Measurements from ENCODE around the gene SPTLC1.
A peak's percentile ranks its signal among the peaks of the same experiment; 100 is the strongest.

DNA sequence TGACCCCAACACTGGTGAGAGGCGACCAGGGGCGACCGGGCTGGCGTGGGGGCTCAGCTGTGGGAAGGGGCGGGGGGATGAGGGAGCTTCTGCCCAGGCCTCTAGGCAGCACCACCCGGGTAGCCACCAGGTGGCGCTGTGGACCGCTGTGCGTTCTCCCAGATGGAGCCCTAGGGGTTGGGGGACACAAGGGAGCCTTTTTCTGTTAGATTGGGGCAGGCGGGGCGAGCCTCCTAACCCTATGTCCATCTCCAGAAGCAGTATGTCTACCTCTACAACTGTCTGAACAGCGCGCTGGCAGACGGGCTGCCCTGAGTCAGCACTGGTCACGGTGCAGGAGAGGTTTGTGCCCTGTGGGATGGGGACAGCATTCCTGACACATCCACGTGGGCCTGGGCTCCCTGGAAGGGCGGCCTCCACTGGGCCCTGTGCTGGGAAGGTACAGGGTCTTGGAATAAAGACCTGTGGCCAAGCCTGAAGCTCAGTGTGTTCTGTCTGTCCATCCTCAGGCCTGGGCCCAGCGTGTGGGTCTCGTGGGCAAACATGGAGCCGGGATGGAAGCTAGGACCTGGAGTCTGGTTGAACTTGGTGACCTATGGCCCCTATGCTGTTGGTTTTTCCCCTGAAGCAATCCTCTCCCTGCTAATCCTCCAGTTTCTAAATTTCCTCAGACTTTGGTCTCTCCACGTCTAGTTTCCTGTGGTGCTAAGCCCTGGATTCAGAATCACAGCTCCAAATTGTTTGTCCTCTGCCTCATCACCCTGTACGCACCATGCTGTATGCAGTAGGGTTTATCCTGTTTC, 23.1 kb upstream of the SPTLC1 start:
- TF ChIP-seq, protein P1, sequence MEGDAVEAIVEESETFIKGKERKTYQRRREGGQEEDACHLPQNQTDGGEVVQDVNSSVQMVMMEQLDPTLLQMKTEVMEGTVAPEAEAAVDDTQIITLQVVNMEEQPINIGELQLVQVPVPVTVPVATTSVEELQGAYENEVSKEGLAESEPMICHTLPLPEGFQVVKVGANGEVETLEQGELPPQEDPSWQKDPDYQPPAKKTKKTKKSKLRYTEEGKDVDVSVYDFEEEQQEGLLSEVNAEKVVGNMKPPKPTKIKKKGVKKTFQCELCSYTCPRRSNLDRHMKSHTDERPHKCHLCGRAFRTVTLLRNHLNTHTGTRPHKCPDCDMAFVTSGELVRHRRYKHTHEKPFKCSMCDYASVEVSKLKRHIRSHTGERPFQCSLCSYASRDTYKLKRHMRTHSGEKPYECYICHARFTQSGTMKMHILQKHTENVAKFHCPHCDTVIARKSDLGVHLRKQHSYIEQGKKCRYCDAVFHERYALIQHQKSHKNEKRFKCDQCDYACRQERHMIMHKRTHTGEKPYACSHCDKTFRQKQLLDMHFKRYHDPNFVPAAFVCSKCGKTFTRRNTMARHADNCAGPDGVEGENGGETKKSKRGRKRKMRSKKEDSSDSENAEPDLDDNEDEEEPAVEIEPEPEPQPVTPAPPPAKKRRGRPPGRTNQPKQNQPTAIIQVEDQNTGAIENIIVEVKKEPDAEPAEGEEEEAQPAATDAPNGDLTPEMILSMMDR (IDR thresholded peaks at IDR 0.05) = peak; percentile 22 to 88 (median 58)
- no peak for TF ChIP-seq POLR2A (IDR thresholded peaks at IDR 0.05)

All from Peyer's patch (tissue), 4 donors.